Fibroblast of lung (primary cell): ENCODE measurements around the gene HIBCH. TPM values are rescaled to one million over a fixed set of nuclear protein-coding genes. Genes with fewer than 3 reads are reported as not detected.

ENCODE experiments used
- DNase-seq, 2 donors: peaks; one replicate each; pipeline versions ENCODE4 v3.0.0 to v3.0.0-alpha.2; 2010; ENCODE audit warnings: low read depth in 2 of 2
- H2AFZ ChIP-seq: 2 replicates; pipeline ENCODE4 v1.5.1; 2012; ENCODE audit warnings: low read length, control low read depth, inconsistent platforms
- H3K27ac ChIP-seq: 2 replicates; pipeline ENCODE4 v1.5.1; 2011; ENCODE audit warnings: low read length, control low read depth; ENCODE audit not compliant: insufficient read depth
- H3K27me3 ChIP-seq: 2 replicates; pipeline ENCODE4 v1.5.1; 2011; ENCODE audit warnings: mild to moderate bottlenecking, low read length; ENCODE audit not compliant: control insufficient read depth, insufficient read depth
- H3K36me3 ChIP-seq: 2 replicates; pipeline ENCODE4 v1.5.1; 2011; ENCODE audit warnings: low read length; ENCODE audit not compliant: control insufficient read depth, insufficient read depth
- H3K4me1 ChIP-seq: 2 replicates; pipeline ENCODE4 v1.5.1; 2011; ENCODE audit warnings: low read length; ENCODE audit not compliant: control insufficient read depth, insufficient read depth; ENCODE audit errors: extremely low read depth
- H3K4me2 ChIP-seq: 2 replicates; pipeline ENCODE4 v1.5.1; 2011; ENCODE audit warnings: low read length, control low read depth; ENCODE audit not compliant: insufficient read depth; ENCODE audit errors: extremely low read depth
- H3K4me3 ChIP-seq, 4 experiments: fragments of 200-600 bp in 1 of 4; sonication (generic) in 1 of 4; replicated peaks in 1 of 4; 2 replicates each; pipeline ENCODE4 v1.5.1; 2011 to 2016; ENCODE audit warnings: low read length in 4 of 4, low read depth in 3 of 4, mild to moderate bottlenecking in 3 of 4, control low read depth in 2 of 4, inconsistent platforms in 1 of 4, mixed read lengths in 1 of 4; ENCODE audit not compliant: insufficient read depth in 1 of 4; ENCODE audit errors: control extremely low read depth in 1 of 4
- H3K79me2 ChIP-seq: 2 replicates; pipeline ENCODE4 v1.5.1; 2012; ENCODE audit warnings: mild to moderate bottlenecking, low read length, inconsistent platforms; ENCODE audit not compliant: control insufficient read depth, insufficient read depth
- H3K9ac ChIP-seq: 2 replicates; pipeline ENCODE4 v1.5.1; 2011; ENCODE audit warnings: mild to moderate bottlenecking, low read length, control low read depth; ENCODE audit not compliant: insufficient read depth
- H3K9me3 ChIP-seq: 2 replicates; pipeline ENCODE4 v1.5.1; 2012; ENCODE audit warnings: low read depth, low read length; ENCODE audit not compliant: control insufficient read depth, insufficient read depth
- H4K20me1 ChIP-seq: 2 replicates; pipeline ENCODE4 v1.5.1; 2011; ENCODE audit warnings: low read length; ENCODE audit not compliant: control insufficient read depth, insufficient read depth; ENCODE audit errors: extremely low read depth
- CTCF ChIP-seq, 2 donors: IDR thresholded peaks in 1 of 2; conservative IDR thresholded peaks in 1 of 2; 1 replicate in 1 of 2; 2 replicates in 1 of 2; pipeline ENCODE4 v1.5.1; 2011 to 2012; ENCODE audit warnings: low read length in 2 of 2, control low read depth in 1 of 2, inconsistent platforms in 1 of 2, low read depth in 1 of 2, mild to moderate bottlenecking in 1 of 2
- EZH2 ChIP-seq: IDR thresholded peaks from 2 replicates; pipeline ENCODE4 v1.5.1; 2012; ENCODE audit warnings: low read length, control low read depth, mild to moderate bottlenecking; ENCODE audit errors: missing control alignments
- polyA plus RNA-seq, 2 donors: library from polyadenylated mRNA; depleted of rRNA in 1 of 2; stranded (reverse) in 1 of 2; unstranded in 1 of 2; fragments of >200 nt; gene quantifications; 2 replicates each; pipeline ENCODE4 v1.2.1, GENCODE V29; 2011 to 2012; ENCODE audit warnings: missing spikeins in 1 of 2
- total RNA-seq: library from RNA; depleted of rRNA; stranded (reverse); fragments of >200 nt; gene quantifications from 2 replicates; pipeline ENCODE4 v1.2.1, GENCODE V29; 2014

Gene HIBCH
- total and polyA plus RNA-seq, 2 donors (not counting 1 experiment from before 2014, with no cell fraction given): 14.9 to 19.2 TPM

- Histone ChIP-seq H3K27ac (peak overlapping the region; percentile 40), H3K4me2 (peak overlapping the region; percentile 82), H4K20me1 (no peaks in the 10 kb centered on the region), H3K4me1 (no peaks in the 10 kb centered on the region), H2AFZ (peak overlapping the region; percentile 62), H3K4me3 (peak overlapping the region; percentile 65 to 94 (median 86)), H3K36me3 (no peaks in the 10 kb centered on the region), H3K9me3 (no peaks in the 10 kb centered on the region), H3K27me3 (no peaks in the 10 kb centered on the region), H3K79me2 (peaks cover 2% of the 10 kb centered on the region), H3K9ac (peak overlapping the region; percentile 67)
- peak in 1 of 2 donors; percentile 14 for DNase-seq
- TF ChIP-seq EZH2 (no peak), CTCF (conservative IDR thresholded peaks at IDR 0.05 in 1 of 2, IDR thresholded peaks at IDR 0.05 in 1 of 2; ENCODE audit: low read depth in 1 of 2, low read length in 2 of 2) (no peak)
These were observed 583 bp downstream of the HIBCH start for GRCh38 chr2:190318931-190319554.

- Histone ChIP-seq H3K27me3 (no peaks in the 10 kb centered on the region), H2AFZ (no peak overlapping the region)
These were observed 1.1 kb downstream of the HIBCH start for GRCh38 chr2:190318514-190318913.

GRCh38 chr2:190315273-190315672 lies 4.4 kb downstream of the HIBCH start:
- Histone ChIP-seq H3K27ac (no peak overlapping the region), H3K4me2 (no peak overlapping the region), H3K9ac (no peak overlapping the region), H3K4me1 (no peaks in the 10 kb centered on the region), H3K4me3 (no peak overlapping the region), H3K79me2 (peaks cover 2% of the 10 kb centered on the region), H3K27me3 (no peaks in the 10 kb centered on the region), H2AFZ (no peak overlapping the region), H3K36me3 (no peaks in the 10 kb centered on the region), H4K20me1 (no peaks in the 10 kb centered on the region), H3K9me3 (no peaks in the 10 kb centered on the region)
- DNase-seq: no peak
- TF ChIP-seq EZH2: no peak
- no peak for TF ChIP-seq CTCF (conservative IDR thresholded peaks at IDR 0.05 in 1 of 2, IDR thresholded peaks at IDR 0.05 in 1 of 2; ENCODE audit: low read depth in 1 of 2, low read length in 2 of 2)

More at GRCh38 chr2:190318514-190318913, 1.1 kb downstream of the HIBCH start:
- peak overlapping the region; percentile 65 to 94 (median 86) for H3K4me3 ChIP-seq
- H3K79me2 ChIP-seq: peaks cover 2% of the 10 kb centered on the region
- H3K4me2 ChIP-seq: peak overlapping the region; percentile 82
- no peak overlapping the region for H3K27ac ChIP-seq
- H3K9ac ChIP-seq: no peak overlapping the region
- no peaks in the 10 kb centered on the region for H4K20me1 ChIP-seq
- no peaks in the 10 kb centered on the region for H3K36me3 ChIP-seq
- H3K4me1 ChIP-seq: no peaks in the 10 kb centered on the region
- TF ChIP-seq CTCF (conservative IDR thresholded peaks at IDR 0.05 in 1 of 2, IDR thresholded peaks at IDR 0.05 in 1 of 2; ENCODE audit: low read depth in 1 of 2, low read length in 2 of 2) (no peak), EZH2 (no peak)
- no peaks in the 10 kb centered on the region for H3K9me3 ChIP-seq
- peak in 1 of 2 donors; percentile 3 for DNase-seq
